Dendritic cell treated with granulocyte-macrophage colony-stimulating factor and Interleukin-4, amounts not matched to agents 40 ng/mL and 50 ng/mL, for 4 days (primary cell): ENCODE measurements around the gene KCNC4.

Source experiments
- H3K27ac Mint-ChIP-seq: one replicate; pipeline ENCODE4 v1.8.0; 2022; ENCODE audit warnings: mild to moderate bottlenecking, mixed read lengths
- H3K27me3 Mint-ChIP-seq: one replicate; pipeline ENCODE4 v1.8.0; 2022; ENCODE audit warnings: mild to moderate bottlenecking, mixed read lengths
- H3K36me3 Mint-ChIP-seq: one replicate; pipeline ENCODE4 v1.8.0; 2022; ENCODE audit warnings: low read depth, mixed read lengths
- H3K4me1 Mint-ChIP-seq: one replicate; pipeline ENCODE4 v1.8.0; 2022; ENCODE audit warnings: low read depth, mixed read lengths
- H3K4me3 Mint-ChIP-seq: one replicate; pipeline ENCODE4 v1.8.0; 2022; ENCODE audit warnings: mild to moderate bottlenecking, moderate library complexity, mixed read lengths
- H3K9me3 Mint-ChIP-seq: one replicate; pipeline ENCODE4 v1.8.0; 2022; ENCODE audit warnings: mixed read lengths
- intact Hi-C: fragments of 100-400 bp; cut with micrococcal nuclease; formaldehyde crosslinking; loops from one replicate; pipeline ENCODE4 v1.15.0; 2022

The KCNC4 gene

DNA sequence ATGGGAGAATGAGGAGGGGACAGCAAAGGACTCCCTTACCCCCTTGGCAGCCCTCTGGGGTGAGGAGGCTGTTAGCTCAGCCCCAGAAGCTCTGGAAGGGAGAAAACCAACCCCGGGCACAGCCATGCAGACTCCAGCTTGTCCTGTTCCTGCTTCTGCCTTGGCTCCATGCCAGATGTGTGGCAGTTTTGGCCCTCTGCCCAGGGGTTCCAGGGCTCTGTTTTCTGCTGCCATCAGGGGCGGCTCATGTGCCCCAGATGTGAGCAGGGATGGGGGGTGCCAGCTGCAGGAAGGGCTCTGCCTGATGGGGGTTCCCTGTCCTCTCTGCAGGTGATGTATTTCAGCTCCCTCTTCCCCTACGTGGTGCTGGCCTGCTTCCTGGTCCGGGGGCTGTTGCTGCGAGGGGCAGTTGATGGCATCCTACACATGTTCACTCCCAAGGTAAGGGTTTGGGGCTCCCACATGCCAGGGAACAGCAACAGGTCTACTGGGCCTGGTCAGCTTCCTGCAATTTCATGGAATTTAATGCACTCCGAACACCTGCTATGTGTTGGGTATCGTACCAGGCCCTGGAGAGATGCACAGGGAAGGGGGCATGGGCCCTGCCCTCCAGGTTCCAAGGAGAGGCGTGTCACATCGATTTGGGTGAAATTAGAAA, 33.7 kb upstream of the KCNC4 start:
- intact Hi-C loops = no loop called here
- Mint-ChIP-seq H3K27ac (no peak overlapping the region), H3K4me1 (no peaks in the 10 kb centered on the region), H3K36me3 (no peaks in the 10 kb centered on the region), H3K27me3 (peaks cover 5% of the 10 kb centered on the region), H3K9me3 (no peaks in the 10 kb centered on the region), H3K4me3 (no peak overlapping the region)

DNA sequence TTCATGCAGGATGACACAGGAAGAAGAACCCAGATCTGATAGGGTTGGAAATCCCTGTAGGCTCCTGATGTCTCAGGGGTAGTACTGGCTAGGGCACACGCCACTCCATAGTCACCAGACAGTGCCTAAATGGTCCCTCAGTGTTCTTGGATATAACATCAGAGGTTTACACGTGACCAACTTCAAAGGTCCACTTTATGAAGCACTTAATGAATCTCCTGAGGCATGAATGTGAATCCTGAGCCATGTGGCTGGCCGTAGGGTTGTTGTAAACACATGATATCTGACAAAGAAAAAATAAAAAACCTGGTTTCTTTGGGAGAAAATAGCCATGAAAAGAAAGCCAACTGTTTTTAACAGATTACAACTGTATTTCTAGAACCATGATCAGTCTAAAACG, 32.3 kb upstream of the KCNC4 start:
- intact Hi-C loops = no loop called here
- H3K27me3 Mint-ChIP-seq = peaks cover 3% of the 10 kb centered on the region
- no peaks in the 10 kb centered on the region for H3K9me3 Mint-ChIP-seq
- no peak overlapping the region for H3K27ac Mint-ChIP-seq
- no peaks in the 10 kb centered on the region for H3K4me1 Mint-ChIP-seq
- no peak overlapping the region for H3K4me3 Mint-ChIP-seq
- no peaks in the 10 kb centered on the region for H3K36me3 Mint-ChIP-seq

DNA sequence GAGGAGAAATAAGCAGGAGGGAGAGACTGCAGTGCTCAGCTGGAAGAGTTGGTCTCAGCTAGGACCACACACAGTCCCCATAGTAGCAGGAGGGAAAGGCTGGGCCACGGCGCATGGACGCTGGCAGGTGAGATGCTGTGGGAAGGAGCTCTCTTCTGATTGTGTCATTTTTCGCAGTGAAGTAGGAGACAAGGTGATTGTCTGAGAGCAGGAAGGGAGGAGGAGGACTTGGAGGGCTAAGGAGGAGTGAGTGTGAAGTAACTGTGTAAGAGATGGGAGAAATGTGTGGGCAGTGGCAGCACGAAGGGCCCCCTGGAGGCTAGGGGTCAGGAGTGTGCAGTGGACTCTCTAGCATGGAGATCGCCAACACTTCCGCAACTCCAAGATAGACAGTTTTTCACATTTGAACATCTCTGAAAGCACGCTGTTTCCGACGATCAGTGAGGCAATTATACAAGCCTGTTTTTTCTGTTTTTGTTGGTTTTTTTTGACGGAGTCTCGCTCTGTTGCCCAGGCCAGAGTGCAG, 26.4 kb upstream of the KCNC4 start:
- Mint-ChIP-seq H3K9me3 (no peaks in the 10 kb centered on the region), H3K36me3 (no peaks in the 10 kb centered on the region), H3K27ac (no peak overlapping the region), H3K27me3 (peaks cover 19% of the 10 kb centered on the region), H3K4me1 (peaks cover 6% of the 10 kb centered on the region), H3K4me3 (no peak overlapping the region)
- intact Hi-C loops = no loop called here

DNA sequence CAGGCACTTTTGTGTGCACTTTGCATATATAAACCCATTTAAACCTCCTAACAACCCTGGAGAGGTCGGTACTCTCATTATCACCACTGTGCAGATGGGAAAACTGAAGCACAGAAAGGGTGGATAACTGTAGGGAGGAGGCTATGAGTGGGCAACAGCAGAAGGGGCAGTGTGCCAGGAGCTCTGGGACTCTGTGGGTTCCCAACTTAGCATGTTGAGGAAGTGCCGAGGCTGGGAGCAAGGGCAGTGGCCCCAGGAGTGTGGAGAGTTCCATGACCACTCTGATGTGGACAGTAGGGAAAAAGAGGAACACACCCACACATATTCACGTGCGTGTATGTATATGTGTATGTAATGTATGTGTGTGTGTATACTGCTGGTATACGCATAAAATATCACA, 25.7 kb upstream of the KCNC4 start:
- intact Hi-C loops = no loop called here
- Mint-ChIP-seq H3K9me3 (no peaks in the 10 kb centered on the region), H3K4me3 (no peak overlapping the region), H3K4me1 (peaks cover 6% of the 10 kb centered on the region), H3K27ac (no peak overlapping the region), H3K27me3 (peaks cover 24% of the 10 kb centered on the region), H3K36me3 (no peaks in the 10 kb centered on the region)

DNA sequence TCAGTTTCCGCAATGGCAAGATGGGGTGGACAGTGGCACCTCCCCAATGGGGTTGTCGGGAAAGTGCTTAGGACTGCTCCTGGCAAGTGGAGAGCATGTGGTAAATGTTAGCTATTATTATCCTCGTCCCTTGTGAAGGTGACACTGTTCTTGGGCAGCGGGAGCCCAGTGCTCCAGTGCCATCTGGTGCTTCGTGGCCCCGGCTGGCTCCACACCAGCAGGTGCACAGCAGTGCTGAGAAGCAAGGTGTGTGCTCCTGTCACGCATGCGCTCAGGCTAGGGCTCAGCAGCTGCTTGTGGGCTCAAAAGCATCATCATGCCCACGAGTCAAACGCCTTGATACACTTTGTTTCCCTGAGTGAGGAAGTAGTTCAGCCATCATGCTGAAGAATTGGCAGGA, 24.9 kb upstream of the KCNC4 start:
- peaks cover 28% of the 10 kb centered on the region for H3K27me3 Mint-ChIP-seq
- H3K27ac Mint-ChIP-seq = no peak overlapping the region
- H3K9me3 Mint-ChIP-seq = no peaks in the 10 kb centered on the region
- H3K36me3 Mint-ChIP-seq = no peaks in the 10 kb centered on the region
- peaks cover 6% of the 10 kb centered on the region for H3K4me1 Mint-ChIP-seq
- H3K4me3 Mint-ChIP-seq = no peak overlapping the region
- intact Hi-C loops = no loop called here

DNA sequence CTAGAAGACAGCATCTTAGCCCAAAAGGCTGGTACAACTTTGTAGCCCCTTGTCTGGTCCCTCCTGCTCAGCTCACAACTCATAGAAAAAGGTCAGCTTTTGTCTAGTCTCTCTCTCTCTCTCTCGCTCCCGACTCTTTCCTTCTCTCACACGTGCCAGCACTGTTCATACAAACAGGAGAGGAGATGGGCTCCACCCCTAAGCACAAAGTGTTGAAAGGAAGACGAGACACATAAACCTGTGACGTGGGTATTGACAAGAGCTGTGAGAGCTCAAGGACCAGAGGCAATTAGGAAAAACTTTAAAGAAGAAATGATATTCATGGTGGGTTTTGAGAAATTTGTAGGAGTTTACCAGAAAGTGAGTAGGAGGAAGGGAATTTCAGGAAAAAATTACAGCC, 23.6 kb upstream of the KCNC4 start:
- H3K9me3 Mint-ChIP-seq = no peaks in the 10 kb centered on the region
- peaks cover 6% of the 10 kb centered on the region for H3K4me1 Mint-ChIP-seq
- intact Hi-C loops = no loop called here
- no peak overlapping the region for H3K4me3 Mint-ChIP-seq
- H3K27me3 Mint-ChIP-seq = peaks cover 28% of the 10 kb centered on the region
- H3K27ac Mint-ChIP-seq = no peak overlapping the region
- H3K36me3 Mint-ChIP-seq = no peaks in the 10 kb centered on the region

DNA sequence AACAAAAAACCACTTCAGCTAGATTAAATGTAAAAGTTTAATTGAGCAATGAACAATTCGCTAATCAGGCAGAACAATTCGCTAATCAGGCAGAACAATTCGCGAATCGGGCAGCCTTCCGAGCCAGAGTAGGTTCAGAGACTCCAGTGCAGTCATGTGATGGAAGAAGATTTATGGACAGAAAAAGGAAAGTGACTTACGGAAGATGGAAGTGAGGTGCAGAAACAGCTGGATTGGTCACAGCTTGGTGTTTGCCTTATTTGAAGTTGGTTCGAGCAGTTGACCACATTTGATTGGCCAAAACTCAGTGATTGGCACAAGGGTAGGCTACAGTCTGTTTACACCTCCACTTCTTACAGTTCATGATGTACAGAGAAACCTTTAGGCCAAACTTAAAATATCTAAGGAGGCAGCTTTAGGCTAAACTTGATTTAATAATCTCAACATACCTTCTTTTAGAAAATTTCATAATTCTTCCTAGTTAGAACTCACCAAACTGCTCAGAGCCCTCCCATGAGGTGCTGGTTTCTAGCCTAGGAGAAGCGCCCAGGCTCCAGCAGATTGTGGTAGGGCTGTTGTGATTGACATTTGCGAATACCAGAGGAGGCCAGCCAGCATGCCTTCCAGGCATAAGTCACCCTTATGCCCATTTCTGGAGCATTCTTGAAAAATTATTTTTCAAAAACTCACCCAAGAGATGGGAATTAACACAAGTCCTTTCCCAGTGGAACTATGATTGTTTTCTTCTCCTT, 22.8 kb upstream of the KCNC4 start:
- H3K36me3 Mint-ChIP-seq = no peaks in the 10 kb centered on the region
- H3K4me1 Mint-ChIP-seq = peaks cover 6% of the 10 kb centered on the region
- H3K9me3 Mint-ChIP-seq = no peaks in the 10 kb centered on the region
- intact Hi-C loops = no loop called here
- peaks cover 30% of the 10 kb centered on the region for H3K27me3 Mint-ChIP-seq
- no peak overlapping the region for H3K27ac Mint-ChIP-seq
- H3K4me3 Mint-ChIP-seq = no peak overlapping the region

DNA sequence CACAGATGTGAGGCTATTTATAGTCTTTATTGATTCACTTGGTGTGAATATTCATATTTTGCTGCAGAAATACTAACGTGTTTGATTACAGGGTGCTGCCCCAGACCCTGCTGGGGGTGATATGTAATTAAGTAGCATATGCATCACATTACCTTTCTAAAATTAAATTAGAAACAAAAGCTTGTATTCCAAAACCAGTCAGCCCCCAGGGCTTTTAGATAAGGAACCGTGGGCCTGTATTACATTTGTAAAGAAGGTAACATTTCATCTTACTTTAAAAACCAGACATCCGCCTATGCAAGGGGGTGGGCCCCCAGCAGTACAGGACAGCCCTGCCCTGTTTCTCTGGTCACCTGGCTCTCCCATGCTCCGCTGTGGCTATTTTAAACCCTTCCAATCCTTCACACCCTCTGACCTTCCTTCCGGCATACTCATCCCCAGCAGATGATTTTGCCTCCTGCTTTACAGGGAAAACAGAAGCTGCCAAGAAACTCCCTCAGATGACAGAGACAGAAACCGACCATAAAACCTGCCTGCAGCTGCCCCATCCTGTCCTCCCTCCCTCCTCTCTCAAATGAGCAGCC, 22.0 kb upstream of the KCNC4 start:
- Mint-ChIP-seq H3K4me3 (no peak overlapping the region), H3K36me3 (no peaks in the 10 kb centered on the region), H3K27ac (no peak overlapping the region), H3K9me3 (no peaks in the 10 kb centered on the region), H3K4me1 (peaks cover 6% of the 10 kb centered on the region), H3K27me3 (peaks cover 30% of the 10 kb centered on the region)
- intact Hi-C loops = no loop called here

DNA sequence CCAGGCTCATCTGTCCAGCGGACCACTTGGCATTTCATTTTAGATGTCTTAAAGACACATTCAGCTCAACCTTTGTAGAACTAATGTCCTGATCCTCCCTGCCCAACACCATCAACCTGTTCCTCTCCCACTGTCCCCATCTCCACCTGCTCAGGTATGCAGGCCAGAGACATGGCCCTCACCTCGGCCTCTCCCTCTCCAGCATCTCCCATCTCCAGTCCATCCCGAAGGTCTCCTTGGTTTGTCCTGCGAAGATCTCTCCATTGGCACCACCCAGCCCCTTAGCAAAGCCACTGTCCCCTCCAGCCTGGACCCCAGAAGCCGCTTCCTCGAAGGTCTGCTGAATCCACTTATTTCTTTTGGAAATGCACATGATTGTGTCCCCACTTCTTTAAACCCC, 20.9 kb upstream of the KCNC4 start:
- intact Hi-C loops = no loop called here

DNA sequence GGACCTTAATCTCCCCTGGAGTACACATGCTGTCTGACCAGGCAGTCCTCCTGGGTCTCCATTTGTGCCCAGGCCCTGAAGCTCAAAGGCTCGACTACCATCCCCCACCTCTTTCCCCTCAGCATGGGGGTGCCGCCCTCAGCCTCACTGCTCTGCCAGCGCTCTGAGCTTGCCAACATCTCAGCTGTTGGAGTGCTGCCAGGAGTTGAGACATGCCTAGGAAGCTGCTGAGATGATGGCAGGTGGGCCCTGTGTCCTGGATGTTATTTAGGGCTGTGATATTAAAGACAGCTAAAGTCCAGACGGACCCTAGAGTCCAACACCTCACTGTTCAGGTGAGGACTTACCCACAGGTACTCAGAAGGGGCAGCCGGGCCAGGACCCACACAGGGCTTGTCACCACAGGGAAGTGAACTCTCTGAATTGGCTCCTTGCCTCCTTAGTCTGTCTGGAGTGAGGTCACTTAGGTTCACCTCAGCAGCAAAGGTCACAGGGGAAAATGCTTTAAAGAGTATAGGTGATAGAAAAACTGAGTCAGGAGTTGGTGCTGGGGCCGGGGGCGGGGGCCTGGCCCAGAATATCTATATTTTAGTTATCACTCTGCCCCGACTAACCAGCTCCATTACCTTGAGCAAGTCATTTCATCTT, 19.7 kb upstream of the KCNC4 start:
- no peaks in the 10 kb centered on the region for H3K4me1 Mint-ChIP-seq

More for the DNA sequence above, 20.9 kb upstream of the KCNC4 start:
- Mint-ChIP-seq H3K36me3 (no peaks in the 10 kb centered on the region), H3K27me3 (peaks cover 30% of the 10 kb centered on the region), H3K9me3 (no peaks in the 10 kb centered on the region), H3K4me1 (peaks cover 6% of the 10 kb centered on the region), H3K4me3 (no peak overlapping the region), H3K27ac (no peak overlapping the region)

DNA sequence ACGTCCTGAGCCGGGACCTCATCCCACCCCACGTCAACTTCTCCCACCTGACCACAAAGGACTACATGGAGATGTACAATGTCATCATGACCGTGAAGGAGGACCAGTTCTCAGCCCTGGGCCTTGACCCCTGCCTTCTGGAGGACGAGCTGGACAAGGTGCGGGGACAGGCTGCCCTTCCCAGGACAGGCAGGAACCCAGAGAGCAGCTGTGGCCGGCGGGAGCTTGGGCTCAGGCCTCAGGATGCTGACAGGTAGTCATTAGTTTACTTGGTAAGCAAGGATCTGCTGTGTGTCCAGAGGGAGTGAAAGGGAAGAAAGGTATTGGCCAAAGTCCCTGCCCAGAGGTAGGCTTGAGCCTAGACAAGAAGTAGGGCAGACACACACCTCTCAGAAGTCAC, 17.6 kb upstream of the KCNC4 start:
- Mint-ChIP-seq H3K27me3 (peaks cover 15% of the 10 kb centered on the region), H3K4me1 (no peaks in the 10 kb centered on the region), H3K9me3 (no peaks in the 10 kb centered on the region), H3K36me3 (no peaks in the 10 kb centered on the region), H3K27ac (no peak overlapping the region), H3K4me3 (no peak overlapping the region)
- intact Hi-C loops = no loop called here

More for the DNA sequence above, 19.7 kb upstream of the KCNC4 start:
- Mint-ChIP-seq H3K27me3 (peaks cover 22% of the 10 kb centered on the region), H3K36me3 (no peaks in the 10 kb centered on the region), H3K27ac (no peak overlapping the region), H3K4me3 (no peak overlapping the region), H3K9me3 (no peaks in the 10 kb centered on the region)
- intact Hi-C loops = no loop called here

DNA sequence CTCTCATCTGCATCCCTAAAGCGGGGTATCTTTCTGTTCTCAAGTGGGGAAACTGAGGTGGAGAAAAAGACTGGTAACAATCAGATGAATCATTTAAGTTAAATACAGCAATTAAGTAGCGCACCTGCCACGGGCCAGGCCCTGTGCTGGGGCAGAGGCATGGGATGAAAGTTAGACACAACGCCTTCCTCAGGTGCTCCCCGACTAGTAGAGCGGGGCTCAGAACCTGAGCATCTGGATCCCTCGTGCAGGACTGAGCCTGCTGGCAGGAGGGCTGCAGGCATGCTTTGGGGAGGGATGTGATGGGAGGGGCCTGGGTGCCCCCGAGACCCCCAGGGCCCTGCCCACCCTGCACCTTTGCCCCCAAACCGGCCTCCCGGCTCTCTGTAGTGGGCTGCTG, 14.9 kb upstream of the KCNC4 start:
- H3K4me1 Mint-ChIP-seq = no peaks in the 10 kb centered on the region
- H3K27me3 Mint-ChIP-seq = peaks cover 4% of the 10 kb centered on the region
- H3K36me3 Mint-ChIP-seq = no peaks in the 10 kb centered on the region
- H3K9me3 Mint-ChIP-seq = no peaks in the 10 kb centered on the region
- intact Hi-C loops = no loop called here
- no peak overlapping the region for H3K4me3 Mint-ChIP-seq
- no peak overlapping the region for H3K27ac Mint-ChIP-seq

DNA sequence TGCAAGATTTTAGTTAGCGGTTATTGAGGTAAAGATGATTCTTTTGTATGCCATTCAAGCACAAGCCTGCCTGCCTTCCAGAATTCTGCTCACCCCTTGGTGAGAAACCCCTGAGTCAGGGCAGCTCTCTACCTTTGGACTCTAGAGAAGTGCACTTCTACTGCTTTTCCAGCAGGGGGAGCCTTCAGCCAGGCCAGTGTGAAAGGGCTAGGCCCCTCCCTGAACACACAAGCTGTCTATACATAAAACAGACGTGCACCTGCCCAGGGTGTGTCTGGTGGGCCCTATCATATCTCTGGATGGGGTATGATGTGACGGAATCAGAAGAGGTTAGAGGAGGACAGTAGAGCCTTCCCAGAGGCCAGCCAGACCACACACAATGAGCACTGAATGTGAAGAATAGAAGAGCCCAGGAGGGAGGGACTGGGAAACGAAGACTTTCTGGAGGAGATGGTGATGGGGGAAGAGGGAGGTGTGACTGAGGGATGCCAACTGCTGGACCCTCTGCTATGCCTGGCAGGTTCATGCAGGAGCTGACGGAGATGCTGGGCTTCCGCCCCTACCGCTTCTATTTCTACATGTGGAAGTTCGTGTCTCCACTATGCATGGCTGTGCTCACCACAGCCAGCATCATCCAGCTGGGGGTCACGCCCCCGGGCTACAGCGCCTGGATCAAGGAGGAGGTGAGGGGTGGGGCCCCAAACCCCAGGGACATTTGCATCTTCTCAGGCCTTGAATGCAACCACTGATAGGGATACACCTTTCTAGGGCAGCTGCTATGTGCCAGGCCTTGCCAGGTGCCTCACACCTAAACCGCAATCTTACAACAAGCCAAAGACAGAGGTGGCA, 13.0 kb upstream of the KCNC4 start:
- Mint-ChIP-seq H3K4me3 (no peak overlapping the region), H3K9me3 (no peaks in the 10 kb centered on the region), H3K4me1 (no peaks in the 10 kb centered on the region), H3K27me3 (peaks cover 3% of the 10 kb centered on the region), H3K27ac (no peak overlapping the region), H3K36me3 (no peaks in the 10 kb centered on the region)
- intact Hi-C loops = no loop called here
